ENCODE results near the gene HNRNPLL. TPM values are rescaled to one million over a fixed set of nuclear protein-coding genes. Genes with fewer than 3 reads are reported as not detected.

HNRNPLL gene
- total and polyA plus RNA-seq, 2 of the 13 experiments (the other 11 are each of a cell fraction or from before 2014, with no cell fraction given): 49.4 to 103 TPM

DNA sequence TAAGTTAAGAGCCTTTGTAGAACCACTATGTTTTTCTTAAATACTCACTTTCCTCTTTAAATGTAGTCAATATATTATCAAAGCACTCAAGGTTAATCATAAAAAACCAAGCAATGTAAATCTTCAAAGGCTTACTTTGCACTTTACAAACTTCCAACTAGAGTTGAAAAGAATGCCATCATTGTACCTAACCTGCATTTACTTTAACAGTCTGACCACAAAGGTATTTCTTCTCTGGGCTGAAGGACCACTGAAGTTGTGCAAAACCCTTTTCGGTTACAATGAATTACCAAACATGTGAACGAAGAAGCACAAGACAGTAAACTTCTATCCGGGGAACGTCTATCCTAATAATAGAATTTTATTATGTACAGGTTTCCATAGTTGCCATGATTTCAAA is 3.0 kb downstream of the HNRNPLL start (continued):
- TF ChIP-seq ZNF572 (CRISPR knock-in tag; IDR thresholded peaks at IDR 0.05): no peak
- TF ChIP-seq MIER3 (CRISPR knock-in tag; IDR thresholded peaks at IDR 0.05; ENCODE audit: borderline replicate concordance): no peak
- TF ChIP-seq, protein P1, sequence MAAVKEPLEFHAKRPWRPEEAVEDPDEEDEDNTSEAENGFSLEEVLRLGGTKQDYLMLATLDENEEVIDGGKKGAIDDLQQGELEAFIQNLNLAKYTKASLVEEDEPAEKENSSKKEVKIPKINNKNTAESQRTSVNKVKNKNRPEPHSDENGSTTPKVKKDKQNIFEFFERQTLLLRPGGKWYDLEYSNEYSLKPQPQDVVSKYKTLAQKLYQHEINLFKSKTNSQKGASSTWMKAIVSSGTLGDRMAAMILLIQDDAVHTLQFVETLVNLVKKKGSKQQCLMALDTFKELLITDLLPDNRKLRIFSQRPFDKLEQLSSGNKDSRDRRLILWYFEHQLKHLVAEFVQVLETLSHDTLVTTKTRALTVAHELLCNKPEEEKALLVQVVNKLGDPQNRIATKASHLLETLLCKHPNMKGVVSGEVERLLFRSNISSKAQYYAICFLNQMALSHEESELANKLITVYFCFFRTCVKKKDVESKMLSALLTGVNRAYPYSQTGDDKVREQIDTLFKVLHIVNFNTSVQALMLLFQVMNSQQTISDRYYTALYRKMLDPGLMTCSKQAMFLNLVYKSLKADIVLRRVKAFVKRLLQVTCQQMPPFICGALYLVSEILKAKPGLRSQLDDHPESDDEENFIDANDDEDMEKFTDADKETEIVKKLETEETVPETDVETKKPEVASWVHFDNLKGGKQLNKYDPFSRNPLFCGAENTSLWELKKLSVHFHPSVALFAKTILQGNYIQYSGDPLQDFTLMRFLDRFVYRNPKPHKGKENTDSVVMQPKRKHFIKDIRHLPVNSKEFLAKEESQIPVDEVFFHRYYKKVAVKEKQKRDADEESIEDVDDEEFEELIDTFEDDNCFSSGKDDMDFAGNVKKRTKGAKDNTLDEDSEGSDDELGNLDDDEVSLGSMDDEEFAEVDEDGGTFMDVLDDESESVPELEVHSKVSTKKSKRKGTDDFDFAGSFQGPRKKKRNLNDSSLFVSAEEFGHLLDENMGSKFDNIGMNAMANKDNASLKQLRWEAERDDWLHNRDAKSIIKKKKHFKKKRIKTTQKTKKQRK (IDR thresholded peaks at IDR 0.05; ENCODE audit: low read length): no peak
- TF ChIP-seq STAT5B (CRISPR knock-in tag; IDR thresholded peaks at IDR 0.05): no peak
- TF ChIP-seq HOXD1 (CRISPR knock-in tag; IDR thresholded peaks at IDR 0.05): no peak
- TF ChIP-seq ZNF234 (CRISPR knock-in tag; conservative IDR thresholded peaks at IDR 0.05): no peak
- no peak for TF ChIP-seq KLF13 (CRISPR knock-in tag; IDR thresholded peaks at IDR 0.05)
- TF ChIP-seq SMAD1 (CRISPR knock-in tag; IDR thresholded peaks at IDR 0.05; ENCODE audit: borderline replicate concordance, low read depth): no peak
- TF ChIP-seq ZNF350 (CRISPR knock-in tag; IDR thresholded peaks at IDR 0.05; ENCODE audit: borderline replicate concordance, low read depth): no peak
- no peak for TF ChIP-seq RFX5 (IDR thresholded peaks at IDR 0.05; ENCODE audit: low read depth, low read length)
- TF ChIP-seq ZKSCAN5 (CRISPR knock-in tag; IDR thresholded peaks at IDR 0.05): no peak
- no peak for TF ChIP-seq HOXA7 (CRISPR knock-in tag; IDR thresholded peaks at IDR 0.05)
- no peak for TF ChIP-seq KDM5B (CRISPR knock-in tag; IDR thresholded peaks at IDR 0.05; ENCODE audit: borderline replicate concordance)
- no peak for TF ChIP-seq SAFB2 (CRISPR knock-in tag; IDR thresholded peaks at IDR 0.05; ENCODE audit: borderline replicate concordance, low read depth)
- TF ChIP-seq, protein P2, sequence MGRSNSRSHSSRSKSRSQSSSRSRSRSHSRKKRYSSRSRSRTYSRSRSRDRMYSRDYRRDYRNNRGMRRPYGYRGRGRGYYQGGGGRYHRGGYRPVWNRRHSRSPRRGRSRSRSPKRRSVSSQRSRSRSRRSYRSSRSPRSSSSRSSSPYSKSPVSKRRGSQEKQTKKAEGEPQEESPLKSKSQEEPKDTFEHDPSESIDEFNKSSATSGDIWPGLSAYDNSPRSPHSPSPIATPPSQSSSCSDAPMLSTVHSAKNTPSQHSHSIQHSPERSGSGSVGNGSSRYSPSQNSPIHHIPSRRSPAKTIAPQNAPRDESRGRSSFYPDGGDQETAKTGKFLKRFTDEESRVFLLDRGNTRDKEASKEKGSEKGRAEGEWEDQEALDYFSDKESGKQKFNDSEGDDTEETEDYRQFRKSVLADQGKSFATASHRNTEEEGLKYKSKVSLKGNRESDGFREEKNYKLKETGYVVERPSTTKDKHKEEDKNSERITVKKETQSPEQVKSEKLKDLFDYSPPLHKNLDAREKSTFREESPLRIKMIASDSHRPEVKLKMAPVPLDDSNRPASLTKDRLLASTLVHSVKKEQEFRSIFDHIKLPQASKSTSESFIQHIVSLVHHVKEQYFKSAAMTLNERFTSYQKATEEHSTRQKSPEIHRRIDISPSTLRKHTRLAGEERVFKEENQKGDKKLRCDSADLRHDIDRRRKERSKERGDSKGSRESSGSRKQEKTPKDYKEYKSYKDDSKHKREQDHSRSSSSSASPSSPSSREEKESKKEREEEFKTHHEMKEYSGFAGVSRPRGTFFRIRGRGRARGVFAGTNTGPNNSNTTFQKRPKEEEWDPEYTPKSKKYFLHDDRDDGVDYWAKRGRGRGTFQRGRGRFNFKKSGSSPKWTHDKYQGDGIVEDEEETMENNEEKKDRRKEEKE (IDR thresholded peaks at IDR 0.05): no peak
- TF ChIP-seq ZNF878 (CRISPR knock-in tag; IDR thresholded peaks at IDR 0.05): no peak
- TF ChIP-seq ZFX (CRISPR knock-in tag; IDR thresholded peaks at IDR 0.05; ENCODE audit: low read depth): no peak
- TF ChIP-seq, protein P3, sequence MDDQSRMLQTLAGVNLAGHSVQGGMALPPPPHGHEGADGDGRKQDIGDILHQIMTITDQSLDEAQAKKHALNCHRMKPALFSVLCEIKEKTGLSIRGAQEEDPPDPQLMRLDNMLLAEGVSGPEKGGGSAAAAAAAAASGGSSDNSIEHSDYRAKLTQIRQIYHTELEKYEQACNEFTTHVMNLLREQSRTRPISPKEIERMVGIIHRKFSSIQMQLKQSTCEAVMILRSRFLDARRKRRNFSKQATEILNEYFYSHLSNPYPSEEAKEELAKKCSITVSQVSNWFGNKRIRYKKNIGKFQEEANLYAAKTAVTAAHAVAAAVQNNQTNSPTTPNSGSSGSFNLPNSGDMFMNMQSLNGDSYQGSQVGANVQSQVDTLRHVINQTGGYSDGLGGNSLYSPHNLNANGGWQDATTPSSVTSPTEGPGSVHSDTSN (CRISPR knock-in tag; IDR thresholded peaks at IDR 0.05; ENCODE audit: borderline replicate concordance): no peak
- no peak for TF ChIP-seq ZNF839 (CRISPR knock-in tag; IDR thresholded peaks at IDR 0.05; ENCODE audit: borderline replicate concordance)
- TF ChIP-seq NFE2L2 (IDR thresholded peaks at IDR 0.05; ENCODE audit: low read length): no peak
- no peak for TF ChIP-seq SKI (IDR thresholded peaks at IDR 0.05; ENCODE audit: partially characterized antibody)
- TF ChIP-seq ZNF605 (CRISPR knock-in tag; IDR thresholded peaks at IDR 0.05): no peak
- TF ChIP-seq IKZF1 (IDR thresholded peaks at IDR 0.05): no peak
- TF ChIP-seq SSRP1 (CRISPR knock-in tag; IDR thresholded peaks at IDR 0.05): no peak; the same call in 1 of the 2 replicates
- no peak; the same call in 1 of the 2 replicates for TF ChIP-seq ZMYM4 (CRISPR knock-in tag; IDR thresholded peaks at IDR 0.05)
- no peak for TF ChIP-seq ZNF614 (CRISPR knock-in tag; IDR thresholded peaks at IDR 0.05; ENCODE audit: borderline replicate concordance)
